GM21737 (cell line): Measurements from ENCODE around the gene HOXA3.

ENCODE experiments used
- ATAC-seq: cut with Tn5 transposase; IDR thresholded peaks from one replicate; pipeline ENCODE4 v1.9.1; 2021; ENCODE audit warnings: mild to moderate bottlenecking, moderate library complexity; ENCODE audit not compliant: unreplicated experiment

HOXA3 gene

GRCh38 chr7:27106181-27106900 is 46.0 kb downstream of the HOXA3 start:
- no peak for ATAC-seq

GRCh38 chr7:27105301-27106031 is 46.9 kb downstream of the HOXA3 start:
- no peak for ATAC-seq

- no peak for ATAC-seq
Measured at GRCh38 chr7:27104341-27105058, 47.9 kb downstream of the HOXA3 start.

GRCh38 chr7:27103489-27104226 is 48.7 kb downstream of the HOXA3 start:
- ATAC-seq: no peak

GRCh38 chr7:27102581-27103442 is 49.6 kb downstream of the HOXA3 start, which contains the start of gene HOXA2:
Gene HOXA2 (minus strand): TSS chr7:27102683. CDS start chr7:27102500, 183 bp downstream.
- no peak for ATAC-seq

GRCh38 chr7:27101957-27102580 is 50.3 kb downstream of the HOXA3 start:
- no peak for ATAC-seq

- ATAC-seq: no peak
Measured at GRCh38 chr7:27101171-27101956, 51.0 kb downstream of the HOXA3 start.

GRCh38 chr7:27100694-27101170 is 51.7 kb downstream of the HOXA3 start:
- no peak for ATAC-seq

- no peak for ATAC-seq
Measured at GRCh38 chr7:27099453-27100370, 52.7 kb downstream of the HOXA3 start.

- no peak for ATAC-seq
Measured at GRCh38 chr7:27098578-27099451, 53.6 kb downstream of the HOXA3 start.

GRCh38 chr7:27097686-27098577 is 54.5 kb downstream of the HOXA3 start:
- ATAC-seq: no peak

GRCh38 chr7:27096768-27097514 is 55.4 kb downstream of the HOXA3 start:
- no peak for ATAC-seq

- peak; percentile 74 for ATAC-seq
Measured at GRCh38 chr7:27095897-27096767, 56.3 kb downstream of the HOXA3 start, which contains the start of gene HOXA1. Gene HOXA1 (minus strand): TSS chr7:27096000. CDS start chr7:27095912, 88 bp downstream.
